ENCODE data around the gene PRSS8.

Gene PRSS8

DNA sequence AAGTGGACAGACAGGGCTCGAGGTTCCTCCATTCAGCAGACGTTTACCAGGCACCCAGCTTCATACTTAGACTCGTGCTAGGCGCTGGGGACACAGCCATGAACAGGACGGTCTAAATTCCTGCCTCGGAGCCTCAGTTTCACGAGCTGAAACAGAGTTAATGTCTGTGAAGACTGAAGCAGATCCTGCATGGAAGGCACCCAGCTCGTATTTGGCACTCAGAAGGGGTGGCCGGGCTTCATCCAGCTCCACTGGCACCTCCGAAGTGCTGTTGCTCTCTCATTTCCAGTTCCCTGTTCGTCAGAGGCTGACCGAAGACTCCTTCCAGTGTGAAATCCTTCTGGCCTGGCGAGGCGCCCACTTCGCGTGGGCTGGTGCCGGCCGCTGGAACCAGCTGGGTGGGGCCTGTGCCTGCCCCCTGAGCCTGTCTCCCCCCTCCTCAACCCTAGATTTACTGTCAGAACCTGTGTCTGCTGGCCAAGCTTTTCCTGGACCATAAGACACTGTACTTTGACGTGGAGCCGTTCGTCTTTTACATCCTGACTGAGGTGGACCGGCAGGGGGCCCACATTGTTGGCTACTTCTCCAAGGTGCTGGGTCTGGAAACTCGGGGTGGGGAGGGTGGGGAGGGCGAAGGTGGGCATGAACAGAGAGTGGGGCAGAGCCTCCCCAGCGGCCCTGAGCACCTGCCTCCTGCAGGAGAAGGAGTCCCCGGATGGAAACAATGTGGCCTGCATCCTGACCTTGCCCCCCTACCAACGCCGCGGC is 5.8 kb downstream of the PRSS8 start:
- no peak overlapping the region for H3K4me3 ChIP-seq (ENCODE audit: low read length, poor library complexity, severe bottlenecking)
- H3K27me3 ChIP-seq (ENCODE audit: insufficient read depth, low read length, poor library complexity, severe bottlenecking), result no peaks in the 10 kb centered on the region
- no peaks in the 10 kb centered on the region for H3K9me3 ChIP-seq (ENCODE audit: insufficient read depth, low read depth, low read length)
- no peak overlapping the region for H3K9ac ChIP-seq (ENCODE audit: low read depth, low read length, poor library complexity, severe bottlenecking)
- no peaks in the 10 kb centered on the region for H3K4me1 ChIP-seq (ENCODE audit: insufficient read depth, low read length, poor library complexity, severe bottlenecking)
- no peaks in the 10 kb centered on the region for H3K36me3 ChIP-seq (ENCODE audit: insufficient read depth, low read length)
- TF ChIP-seq EZH2phosphoT487 (IDR thresholded peaks at IDR 0.05; ENCODE audit: borderline replicate concordance), result no peak
- TF ChIP-seq, protein P1, sequence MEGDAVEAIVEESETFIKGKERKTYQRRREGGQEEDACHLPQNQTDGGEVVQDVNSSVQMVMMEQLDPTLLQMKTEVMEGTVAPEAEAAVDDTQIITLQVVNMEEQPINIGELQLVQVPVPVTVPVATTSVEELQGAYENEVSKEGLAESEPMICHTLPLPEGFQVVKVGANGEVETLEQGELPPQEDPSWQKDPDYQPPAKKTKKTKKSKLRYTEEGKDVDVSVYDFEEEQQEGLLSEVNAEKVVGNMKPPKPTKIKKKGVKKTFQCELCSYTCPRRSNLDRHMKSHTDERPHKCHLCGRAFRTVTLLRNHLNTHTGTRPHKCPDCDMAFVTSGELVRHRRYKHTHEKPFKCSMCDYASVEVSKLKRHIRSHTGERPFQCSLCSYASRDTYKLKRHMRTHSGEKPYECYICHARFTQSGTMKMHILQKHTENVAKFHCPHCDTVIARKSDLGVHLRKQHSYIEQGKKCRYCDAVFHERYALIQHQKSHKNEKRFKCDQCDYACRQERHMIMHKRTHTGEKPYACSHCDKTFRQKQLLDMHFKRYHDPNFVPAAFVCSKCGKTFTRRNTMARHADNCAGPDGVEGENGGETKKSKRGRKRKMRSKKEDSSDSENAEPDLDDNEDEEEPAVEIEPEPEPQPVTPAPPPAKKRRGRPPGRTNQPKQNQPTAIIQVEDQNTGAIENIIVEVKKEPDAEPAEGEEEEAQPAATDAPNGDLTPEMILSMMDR (conservative IDR thresholded peaks at IDR 0.05; ENCODE audit: low read length), result no peak
- no peaks in the 10 kb centered on the region for H3K9me2 ChIP-seq (replicated peaks; ENCODE audit: low read depth, low read length)
- no peaks in the 10 kb centered on the region for H3K79me2 ChIP-seq (ENCODE audit: insufficient read depth, low read length)
- H4K20me1 ChIP-seq (ENCODE audit: insufficient read depth, low read length, poor library complexity, severe bottlenecking), result no peaks in the 10 kb centered on the region
- no peak overlapping the region for H3K4me2 ChIP-seq (ENCODE audit: low read depth, low read length, poor library complexity, severe bottlenecking)
- H2AFZ ChIP-seq (ENCODE audit: low read length), result no peak overlapping the region
- no peaks in the 10 kb centered on the region for H3F3A ChIP-seq (ENCODE audit: low read depth)

DNA sequence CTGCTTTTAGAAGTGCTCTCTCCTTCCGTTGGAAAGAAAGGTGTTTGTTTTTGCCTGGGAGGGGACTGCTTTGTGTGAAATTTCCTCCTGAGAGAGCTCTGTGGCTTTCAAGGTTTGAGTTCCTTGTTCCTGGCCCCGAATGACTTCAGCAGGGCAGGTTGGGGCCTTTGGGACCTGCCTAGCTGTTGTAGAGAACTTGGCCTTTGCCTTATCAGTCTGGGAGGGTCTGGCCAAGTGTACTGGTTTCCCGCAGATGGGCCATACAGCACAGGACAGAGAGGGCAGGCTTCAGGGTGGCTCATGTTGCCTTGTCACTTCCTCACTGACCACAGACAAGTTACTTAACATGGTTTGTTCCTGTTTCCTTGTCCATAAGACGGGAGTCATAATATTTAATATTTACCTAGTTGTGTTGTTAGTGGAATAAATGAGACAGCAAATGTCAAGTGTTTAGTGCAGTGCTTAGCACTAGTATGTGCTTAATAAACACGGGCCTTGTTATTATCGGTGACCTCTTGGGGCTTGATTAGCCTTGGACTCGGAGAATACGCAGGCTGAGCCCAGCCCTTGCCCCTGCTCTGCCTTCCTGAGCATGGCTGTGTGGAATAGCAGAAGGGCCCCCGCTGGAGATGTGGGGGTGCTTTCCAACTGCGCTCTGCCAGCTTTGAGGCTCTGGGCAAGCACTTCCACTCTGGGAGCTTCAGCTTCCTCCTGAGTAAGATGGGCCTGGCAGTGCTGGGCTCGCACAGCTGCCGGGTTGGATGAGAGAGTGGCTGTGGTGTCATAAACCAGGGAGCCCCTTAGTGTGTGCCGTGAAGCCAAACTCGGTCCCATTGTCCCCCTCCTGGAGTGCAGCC is 6.6 kb downstream of the PRSS8 start:
- Histone ChIP-seq H3K4me1 (ENCODE audit: insufficient read depth, low read length, poor library complexity, severe bottlenecking) (no peaks in the 10 kb centered on the region), H3K9ac (ENCODE audit: low read depth, low read length, poor library complexity, severe bottlenecking) (peak overlapping the region; percentile 16), H3K9me3 (ENCODE audit: insufficient read depth, low read depth, low read length) (no peaks in the 10 kb centered on the region)

DNA sequence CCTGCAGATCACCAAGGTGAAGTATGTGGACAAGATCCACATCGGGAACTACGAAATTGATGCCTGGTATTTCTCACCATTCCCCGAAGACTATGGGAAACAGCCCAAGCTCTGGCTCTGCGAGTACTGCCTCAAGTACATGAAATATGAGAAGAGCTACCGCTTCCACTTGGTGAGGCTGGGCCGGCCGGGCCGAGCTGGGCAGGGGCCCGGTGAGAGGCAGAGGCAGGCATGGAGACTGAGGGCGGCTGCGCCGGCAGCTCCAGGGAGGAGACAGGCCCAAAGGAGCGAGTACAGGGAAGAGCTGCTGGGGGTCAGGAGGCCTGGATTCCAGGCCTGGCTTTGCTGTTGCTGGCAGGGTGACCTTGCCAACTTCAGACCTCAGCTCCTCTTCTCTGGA is 8.3 kb downstream of the PRSS8 start:
- Histone ChIP-seq H3K79me2 (ENCODE audit: insufficient read depth, low read length) (peaks cover 2% of the 10 kb centered on the region; the same call in 1 of the 2 replicates), H3K9ac (ENCODE audit: low read depth, low read length, poor library complexity, severe bottlenecking) (no peak overlapping the region), H3K4me1 (ENCODE audit: insufficient read depth, low read length, poor library complexity, severe bottlenecking) (no peaks in the 10 kb centered on the region), H3F3A (ENCODE audit: low read depth) (no peaks in the 10 kb centered on the region), H3K9me2 (replicated peaks; ENCODE audit: low read depth, low read length) (no peaks in the 10 kb centered on the region), H3K36me3 (ENCODE audit: insufficient read depth, low read length) (0 out of 2 replicates have a peak, but pooled peaks cover 3% of the 10 kb centered on the region), H3K9me3 (ENCODE audit: insufficient read depth, low read depth, low read length) (no peaks in the 10 kb centered on the region), H2AFZ (ENCODE audit: low read length) (no peak overlapping the region), H4K20me1 (ENCODE audit: insufficient read depth, low read length, poor library complexity, severe bottlenecking) (no peaks in the 10 kb centered on the region), H3K4me2 (ENCODE audit: low read depth, low read length, poor library complexity, severe bottlenecking) (no peak overlapping the region), H3K27me3 (ENCODE audit: insufficient read depth, low read length, poor library complexity, severe bottlenecking) (no peaks in the 10 kb centered on the region), H3K4me3 (ENCODE audit: low read length, poor library complexity, severe bottlenecking) (no peak overlapping the region)
- TF ChIP-seq, protein P1 (conservative IDR thresholded peaks at IDR 0.05; ENCODE audit: low read length), result no peak
- TF ChIP-seq EZH2phosphoT487 (IDR thresholded peaks at IDR 0.05; ENCODE audit: borderline replicate concordance), result no peak

More for the DNA sequence above, 6.6 kb downstream of the PRSS8 start:
- TF ChIP-seq, protein P1 (conservative IDR thresholded peaks at IDR 0.05; ENCODE audit: low read length), result no peak
- TF ChIP-seq EZH2phosphoT487 (IDR thresholded peaks at IDR 0.05; ENCODE audit: borderline replicate concordance), result no peak
- H3K36me3 ChIP-seq (ENCODE audit: insufficient read depth, low read length), result no peaks in the 10 kb centered on the region
- no peaks in the 10 kb centered on the region for H3F3A ChIP-seq (ENCODE audit: low read depth)
- no peaks in the 10 kb centered on the region for H3K79me2 ChIP-seq (ENCODE audit: insufficient read depth, low read length)
- no peaks in the 10 kb centered on the region for H3K27me3 ChIP-seq (ENCODE audit: insufficient read depth, low read length, poor library complexity, severe bottlenecking)
- H3K4me2 ChIP-seq (ENCODE audit: low read depth, low read length, poor library complexity, severe bottlenecking), result no peak overlapping the region
- no peaks in the 10 kb centered on the region for H3K9me2 ChIP-seq (replicated peaks; ENCODE audit: low read depth, low read length)
- H3K4me3 ChIP-seq (ENCODE audit: low read length, poor library complexity, severe bottlenecking), result no peak overlapping the region
- H4K20me1 ChIP-seq (ENCODE audit: insufficient read depth, low read length, poor library complexity, severe bottlenecking), result no peaks in the 10 kb centered on the region
- H2AFZ ChIP-seq (ENCODE audit: low read length), result no peak overlapping the region
